HL-60 (cell line): ENCODE data around the gene LYRM1.
"Not testable (repeated sequence)": the region's sequence is repeated elsewhere in the genome, so short reads cannot be mapped to it uniquely, and the experiment has no call there.

Experiments
- DNase-seq, 2 experiments: peaks; one replicate each; pipeline ENCODE4 v3.0.0-alpha.2; 2010 to 2020; ENCODE audit warnings: low read depth in 1 of 2, low spot score in 1 of 2
- H3K27ac ChIP-seq: fragments of 250-450 bp; sonication (Bioruptor Pico); replicated peaks from 2 replicates; pipeline ENCODE4 v1.5.1; 2020; ENCODE audit warnings: mild to moderate bottlenecking, moderate library complexity
- H3K27me3 ChIP-seq: fragments of 250-450 bp; sonication (Bioruptor Pico); 2 replicates; pipeline ENCODE4 v1.5.1; 2021; ENCODE audit warnings: mild to moderate bottlenecking, moderate library complexity; ENCODE audit not compliant: insufficient read depth, poor library complexity, severe bottlenecking
- H3K4me3 ChIP-seq: replicated peaks from 2 replicates; pipeline ENCODE4 v1.5.1; 2011; ENCODE audit warnings: mild to moderate bottlenecking, control low read depth, low read length; ENCODE audit not compliant: insufficient read depth
- GABPA ChIP-seq: IDR thresholded peaks from 2 replicates; pipeline ENCODE4 v1.6.1; 2012; ENCODE audit warnings: low read depth
- POLR2AphosphoS5 ChIP-seq: IDR thresholded peaks from 2 replicates; pipeline ENCODE4 v1.6.1; 2012; ENCODE audit warnings: low read depth
- SPI1 ChIP-seq: IDR thresholded peaks from 2 replicates; pipeline ENCODE4 v1.6.1; 2012; ENCODE audit warnings: low read depth, mild to moderate bottlenecking, borderline replicate concordance
- TF ChIP-seq, protein P1 (sequence below): IDR thresholded peaks from 2 replicates; pipeline ENCODE4 v1.6.1; 2012; ENCODE audit warnings: low read depth; ENCODE audit not compliant: insufficient replicate concordance
- TF ChIP-seq, protein P2 (sequence below): IDR thresholded peaks from one replicate; pipeline ENCODE4 v1.5.1; 2011; ENCODE audit warnings: low read length, control low read depth, inconsistent platforms; ENCODE audit not compliant: insufficient read depth

Gene LYRM1

DNA sequence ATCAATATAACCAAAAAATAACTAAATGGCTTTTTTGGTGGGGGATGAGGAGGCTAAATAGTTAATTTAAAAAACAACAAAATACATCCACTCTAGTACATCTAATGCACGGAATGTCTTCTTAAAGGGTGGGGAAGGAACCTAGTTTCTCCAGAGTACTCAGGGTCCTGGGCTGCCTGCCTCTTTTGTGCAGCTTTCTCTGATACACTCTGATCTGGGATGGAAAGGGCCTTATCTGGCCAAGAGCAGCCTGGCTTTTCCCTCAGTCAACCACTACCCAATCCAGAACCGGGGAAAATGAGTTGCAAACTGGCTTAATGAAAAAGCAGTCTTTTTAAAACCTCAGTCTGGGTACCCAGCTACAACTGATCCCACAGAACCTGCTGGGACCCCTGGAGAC is 43.3 kb upstream of the LYRM1 start:
- Histone ChIP-seq H3K4me3 (no peak overlapping the region), H3K27ac (no peak overlapping the region), H3K27me3 (no peaks in the 10 kb centered on the region)
- DNase-seq = no peak
- TF ChIP-seq, protein P1, sequence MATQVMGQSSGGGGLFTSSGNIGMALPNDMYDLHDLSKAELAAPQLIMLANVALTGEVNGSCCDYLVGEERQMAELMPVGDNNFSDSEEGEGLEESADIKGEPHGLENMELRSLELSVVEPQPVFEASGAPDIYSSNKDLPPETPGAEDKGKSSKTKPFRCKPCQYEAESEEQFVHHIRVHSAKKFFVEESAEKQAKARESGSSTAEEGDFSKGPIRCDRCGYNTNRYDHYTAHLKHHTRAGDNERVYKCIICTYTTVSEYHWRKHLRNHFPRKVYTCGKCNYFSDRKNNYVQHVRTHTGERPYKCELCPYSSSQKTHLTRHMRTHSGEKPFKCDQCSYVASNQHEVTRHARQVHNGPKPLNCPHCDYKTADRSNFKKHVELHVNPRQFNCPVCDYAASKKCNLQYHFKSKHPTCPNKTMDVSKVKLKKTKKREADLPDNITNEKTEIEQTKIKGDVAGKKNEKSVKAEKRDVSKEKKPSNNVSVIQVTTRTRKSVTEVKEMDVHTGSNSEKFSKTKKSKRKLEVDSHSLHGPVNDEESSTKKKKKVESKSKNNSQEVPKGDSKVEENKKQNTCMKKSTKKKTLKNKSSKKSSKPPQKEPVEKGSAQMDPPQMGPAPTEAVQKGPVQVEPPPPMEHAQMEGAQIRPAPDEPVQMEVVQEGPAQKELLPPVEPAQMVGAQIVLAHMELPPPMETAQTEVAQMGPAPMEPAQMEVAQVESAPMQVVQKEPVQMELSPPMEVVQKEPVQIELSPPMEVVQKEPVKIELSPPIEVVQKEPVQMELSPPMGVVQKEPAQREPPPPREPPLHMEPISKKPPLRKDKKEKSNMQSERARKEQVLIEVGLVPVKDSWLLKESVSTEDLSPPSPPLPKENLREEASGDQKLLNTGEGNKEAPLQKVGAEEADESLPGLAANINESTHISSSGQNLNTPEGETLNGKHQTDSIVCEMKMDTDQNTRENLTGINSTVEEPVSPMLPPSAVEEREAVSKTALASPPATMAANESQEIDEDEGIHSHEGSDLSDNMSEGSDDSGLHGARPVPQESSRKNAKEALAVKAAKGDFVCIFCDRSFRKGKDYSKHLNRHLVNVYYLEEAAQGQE = no peak
- no peak for TF ChIP-seq GABPA
- TF ChIP-seq, protein P2, sequence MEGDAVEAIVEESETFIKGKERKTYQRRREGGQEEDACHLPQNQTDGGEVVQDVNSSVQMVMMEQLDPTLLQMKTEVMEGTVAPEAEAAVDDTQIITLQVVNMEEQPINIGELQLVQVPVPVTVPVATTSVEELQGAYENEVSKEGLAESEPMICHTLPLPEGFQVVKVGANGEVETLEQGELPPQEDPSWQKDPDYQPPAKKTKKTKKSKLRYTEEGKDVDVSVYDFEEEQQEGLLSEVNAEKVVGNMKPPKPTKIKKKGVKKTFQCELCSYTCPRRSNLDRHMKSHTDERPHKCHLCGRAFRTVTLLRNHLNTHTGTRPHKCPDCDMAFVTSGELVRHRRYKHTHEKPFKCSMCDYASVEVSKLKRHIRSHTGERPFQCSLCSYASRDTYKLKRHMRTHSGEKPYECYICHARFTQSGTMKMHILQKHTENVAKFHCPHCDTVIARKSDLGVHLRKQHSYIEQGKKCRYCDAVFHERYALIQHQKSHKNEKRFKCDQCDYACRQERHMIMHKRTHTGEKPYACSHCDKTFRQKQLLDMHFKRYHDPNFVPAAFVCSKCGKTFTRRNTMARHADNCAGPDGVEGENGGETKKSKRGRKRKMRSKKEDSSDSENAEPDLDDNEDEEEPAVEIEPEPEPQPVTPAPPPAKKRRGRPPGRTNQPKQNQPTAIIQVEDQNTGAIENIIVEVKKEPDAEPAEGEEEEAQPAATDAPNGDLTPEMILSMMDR = no peak
- no peak for TF ChIP-seq SPI1

DNA sequence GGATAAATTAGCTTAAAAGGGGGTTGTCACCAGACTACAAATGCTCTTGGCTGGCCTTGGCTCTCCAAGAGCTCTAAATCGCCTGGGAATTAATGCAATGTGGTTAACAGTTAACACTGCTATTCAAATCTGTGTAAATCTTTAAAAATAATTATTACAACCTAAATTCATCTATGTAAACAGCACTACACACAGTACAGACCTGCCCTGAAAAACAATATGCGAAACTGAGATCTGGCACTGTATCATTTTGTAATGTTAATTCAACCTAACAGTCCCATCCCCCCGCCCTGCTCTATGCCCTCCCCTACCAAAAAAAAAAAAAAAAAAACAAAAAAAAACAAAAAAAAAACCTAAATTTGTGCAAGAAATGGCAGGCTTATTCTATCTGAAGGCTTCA is 41.3 kb upstream of the LYRM1 start:
- H3K27me3 ChIP-seq = no peaks in the 10 kb centered on the region
- TF ChIP-seq, protein P1 = no peak
- DNase-seq = no peak
- H3K4me3 ChIP-seq = no peak overlapping the region
- H3K27ac ChIP-seq = no peak overlapping the region

DNA sequence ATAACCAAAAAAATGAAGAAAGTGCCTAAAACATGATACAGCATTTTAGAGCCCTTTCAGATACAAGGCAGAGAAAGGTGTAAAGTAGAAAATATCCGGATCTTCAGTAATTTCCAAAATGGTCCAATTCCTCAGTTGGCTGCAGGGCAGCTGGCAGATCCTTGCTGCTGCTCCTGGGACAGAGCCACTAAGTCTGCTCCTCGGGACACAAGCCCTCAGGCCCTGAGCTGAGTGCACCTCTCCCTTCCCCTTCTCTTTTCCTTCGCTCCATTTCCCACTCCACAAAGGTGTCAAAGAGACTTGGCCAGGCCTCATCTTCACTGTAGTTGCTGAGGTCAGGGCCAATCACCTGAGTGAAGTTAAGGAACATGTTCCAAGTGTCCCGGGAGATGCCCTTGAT is 40.9 kb upstream of the LYRM1 start:
- TF ChIP-seq SPI1 (no peak), GABPA (no peak), POLR2AphosphoS5 (no peak)
- TF ChIP-seq, protein P2 = no peak
- TF ChIP-seq, protein P1 = no peak
- Histone ChIP-seq H3K27me3 (no peaks in the 10 kb centered on the region), H3K4me3 (no peak overlapping the region), H3K27ac (no peak overlapping the region)
- no peak for DNase-seq

DNA sequence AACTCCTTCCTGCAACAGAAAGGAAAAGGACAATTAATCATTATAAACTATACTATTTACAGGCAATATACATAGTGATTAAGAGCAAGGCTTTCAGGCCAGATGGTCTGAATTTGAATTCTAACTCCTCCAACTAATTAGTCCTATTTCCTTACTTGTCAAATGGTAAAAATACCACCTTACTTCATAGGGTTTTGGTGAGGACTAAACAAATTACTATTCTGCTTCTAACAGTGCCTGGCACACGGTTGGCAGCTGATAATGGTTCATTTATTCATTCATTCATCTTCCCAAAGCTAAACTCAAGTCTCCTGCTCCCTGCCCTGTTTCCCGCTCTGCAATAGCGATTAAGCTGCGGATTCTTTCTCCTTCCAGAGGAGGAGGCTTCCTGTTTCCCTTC is 40.2 kb upstream of the LYRM1 start:
- TF ChIP-seq GABPA (no peak), SPI1 (no peak)
- TF ChIP-seq, protein P2 = no peak
- TF ChIP-seq, protein P1 = no peak
- Histone ChIP-seq H3K27ac (no peak overlapping the region), H3K27me3 (no peaks in the 10 kb centered on the region), H3K4me3 (no peak overlapping the region)
- DNase-seq = no peak

DNA sequence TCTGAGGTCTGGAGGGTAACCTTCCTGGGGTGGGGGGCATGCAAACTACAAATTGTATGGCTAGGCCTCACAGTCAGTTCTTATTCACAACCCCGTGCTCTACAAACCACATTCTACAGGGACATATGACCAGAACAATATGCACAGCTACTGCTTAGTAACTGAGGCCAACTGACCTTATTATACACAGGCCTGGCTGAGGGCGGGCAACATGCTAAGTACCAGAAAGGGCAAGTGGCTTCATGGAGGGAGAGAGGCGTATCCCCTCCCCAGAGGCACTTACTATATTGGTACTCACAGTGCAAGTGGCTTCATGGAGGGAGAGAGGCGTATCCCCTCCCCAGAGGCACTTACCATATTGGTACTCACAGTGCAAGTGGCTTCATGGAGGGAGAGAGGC is 39.6 kb upstream of the LYRM1 start:
- not testable (repeated sequence) for DNase-seq, H3K27ac ChIP-seq, H3K4me3 ChIP-seq, H3K27me3 ChIP-seq
